NT2/D1 (cell line): ENCODE measurements around the gene INTS12.

ENCODE experiments used
- DNase-seq: peaks from one replicate; pipeline ENCODE4 v3.0.0-alpha.2; 2011; ENCODE audit warnings: low read depth, low spot score
- H3K27me3 ChIP-seq: 2 replicates; pipeline ENCODE4 v1.6.0; 2011; ENCODE audit warnings: mild to moderate bottlenecking; ENCODE audit not compliant: insufficient read length, insufficient read depth
- H3K36me3 ChIP-seq: 2 replicates; pipeline ENCODE4 v1.6.1; 2011; ENCODE audit warnings: mild to moderate bottlenecking, low read length, mixed read lengths; ENCODE audit not compliant: insufficient read depth, insufficient read length
- H3K4me1 ChIP-seq: 2 replicates; pipeline ENCODE4 v1.5.1; 2011; ENCODE audit not compliant: insufficient read depth, insufficient read length
- H3K4me3 ChIP-seq: 2 replicates; pipeline ENCODE4 v1.5.1; 2011; ENCODE audit warnings: low read depth; ENCODE audit not compliant: insufficient read length
- H3K9ac ChIP-seq: 2 replicates; pipeline ENCODE4 v1.6.0; 2011; ENCODE audit warnings: low read depth; ENCODE audit not compliant: insufficient read length
- H3K9me3 ChIP-seq: 2 replicates; pipeline ENCODE4 v1.5.1; 2011; ENCODE audit warnings: mild to moderate bottlenecking, low read length; ENCODE audit not compliant: insufficient read depth
- SUZ12 ChIP-seq: IDR thresholded peaks from 2 replicates; pipeline ENCODE4 v1.6.1; 2011; ENCODE audit not compliant: insufficient read length, insufficient read depth; ENCODE audit errors: extremely low read depth
- YY1 ChIP-seq: IDR thresholded peaks from 2 replicates; pipeline ENCODE4 v1.6.1; 2011; ENCODE audit not compliant: insufficient read length, insufficient read depth
- ZNF274 ChIP-seq: IDR thresholded peaks from 2 replicates; pipeline ENCODE4 v1.6.1; 2011; ENCODE audit warnings: mild to moderate bottlenecking, low read depth, low read length

The INTS12 gene

DNA sequence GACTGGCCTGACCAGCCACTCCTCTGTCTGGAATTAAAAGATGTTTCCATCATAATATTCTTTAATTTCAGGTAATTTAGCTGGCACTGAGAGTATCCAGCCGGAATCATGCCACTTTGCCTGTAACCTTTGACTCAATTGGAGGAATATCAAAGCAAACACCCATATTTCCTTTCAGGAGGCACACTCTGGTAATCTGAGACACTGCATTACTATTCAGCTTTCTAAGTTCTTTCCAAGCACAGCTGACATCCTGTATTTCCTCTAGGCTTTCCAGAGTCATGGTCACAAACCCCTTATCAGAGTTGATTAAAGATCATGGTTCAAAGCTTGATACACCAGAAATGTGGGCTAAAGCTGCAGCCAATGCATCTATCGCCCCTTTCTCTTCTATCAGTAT lies 29.3 kb downstream of the INTS12 start:
- H3K4me3 ChIP-seq = no peak overlapping the region
- H3K27me3 ChIP-seq = no peaks in the 10 kb centered on the region
- TF ChIP-seq ZNF274 (no peak), SUZ12 (no peak), YY1 (no peak)
- DNase-seq = no peak
- H3K9me3 ChIP-seq = no peaks in the 10 kb centered on the region
- H3K9ac ChIP-seq = no peak overlapping the region
- no peaks in the 10 kb centered on the region for H3K4me1 ChIP-seq
- H3K36me3 ChIP-seq = peaks cover 11% of the 10 kb centered on the region

DNA sequence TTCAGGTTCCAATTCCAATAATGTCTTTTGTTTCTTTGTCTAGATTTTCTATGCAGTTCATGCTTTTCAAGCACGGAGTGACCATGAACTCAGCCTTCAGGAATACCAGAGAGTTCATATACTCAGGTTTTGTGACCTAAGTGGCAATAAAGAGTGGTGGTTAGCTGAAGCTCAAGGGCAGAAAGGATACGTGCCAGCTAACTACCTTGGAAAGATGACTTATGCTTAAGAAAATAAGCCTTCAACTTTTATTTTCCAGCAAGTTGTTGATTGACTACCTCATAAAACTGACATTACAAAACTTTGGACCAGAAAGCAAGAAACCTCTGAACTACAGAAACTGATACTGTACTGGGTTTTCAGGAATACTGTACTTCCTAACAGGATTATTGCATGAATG lies 30.8 kb downstream of the INTS12 start:
- no peaks in the 10 kb centered on the region for H3K4me1 ChIP-seq
- H3K9ac ChIP-seq = no peak overlapping the region
- DNase-seq = no peak
- no peaks in the 10 kb centered on the region for H3K9me3 ChIP-seq
- no peak for TF ChIP-seq SUZ12
- no peak for TF ChIP-seq ZNF274
- no peak for TF ChIP-seq YY1
- peaks cover 7% of the 10 kb centered on the region for H3K36me3 ChIP-seq
- no peaks in the 10 kb centered on the region for H3K27me3 ChIP-seq
- H3K4me3 ChIP-seq = no peak overlapping the region

DNA sequence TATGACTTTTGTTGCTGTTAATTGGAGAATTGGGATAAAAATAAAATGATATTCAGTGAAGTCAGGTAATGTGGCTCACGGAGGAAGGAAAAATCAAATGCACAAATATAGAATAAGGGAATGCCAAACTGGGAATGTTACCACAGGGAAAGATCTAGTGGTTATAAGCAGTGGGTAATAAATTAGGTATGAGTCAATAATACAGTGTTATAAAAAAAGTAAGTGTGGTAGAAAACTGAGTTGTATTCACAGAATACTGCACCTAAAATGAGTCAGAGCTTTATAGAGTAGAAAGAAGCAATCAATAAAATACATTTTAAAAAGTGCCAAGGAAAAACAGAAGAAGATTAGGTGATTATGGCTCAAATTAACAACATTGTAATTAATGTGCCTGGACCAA lies 34.5 kb downstream of the INTS12 start:
- Histone ChIP-seq H3K27me3 (no peaks in the 10 kb centered on the region), H3K36me3 (no peaks in the 10 kb centered on the region), H3K4me1 (no peaks in the 10 kb centered on the region), H3K9ac (no peak overlapping the region), H3K9me3 (no peaks in the 10 kb centered on the region), H3K4me3 (no peak overlapping the region)
- no peak for DNase-seq
- no peak for TF ChIP-seq ZNF274
- TF ChIP-seq SUZ12 = no peak
- no peak for TF ChIP-seq YY1

DNA sequence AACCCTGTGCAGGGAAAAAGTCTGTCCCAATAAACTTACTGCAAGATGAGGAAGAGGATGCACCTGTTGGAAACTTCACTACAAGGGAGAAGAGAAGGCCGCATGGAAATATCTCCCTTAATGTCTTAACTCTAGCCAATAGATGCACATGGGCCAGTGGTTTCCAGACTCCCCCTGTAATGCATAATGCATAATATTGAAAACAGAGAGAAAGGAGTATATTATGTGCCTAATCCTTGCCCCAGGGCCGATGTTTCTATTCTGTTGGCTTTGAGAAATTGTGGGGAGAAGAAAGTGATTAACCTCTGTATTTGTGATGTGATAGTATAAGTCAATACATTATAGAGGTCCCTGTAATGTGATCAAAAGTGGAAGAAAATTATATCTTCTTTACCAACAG lies 37.2 kb downstream of the INTS12 start:
- no peak for DNase-seq
- Histone ChIP-seq H3K9me3 (no peaks in the 10 kb centered on the region), H3K4me1 (no peaks in the 10 kb centered on the region), H3K9ac (no peak overlapping the region), H3K27me3 (no peaks in the 10 kb centered on the region), H3K36me3 (no peaks in the 10 kb centered on the region), H3K4me3 (no peak overlapping the region)
- TF ChIP-seq SUZ12 (no peak), ZNF274 (no peak), YY1 (no peak)

DNA sequence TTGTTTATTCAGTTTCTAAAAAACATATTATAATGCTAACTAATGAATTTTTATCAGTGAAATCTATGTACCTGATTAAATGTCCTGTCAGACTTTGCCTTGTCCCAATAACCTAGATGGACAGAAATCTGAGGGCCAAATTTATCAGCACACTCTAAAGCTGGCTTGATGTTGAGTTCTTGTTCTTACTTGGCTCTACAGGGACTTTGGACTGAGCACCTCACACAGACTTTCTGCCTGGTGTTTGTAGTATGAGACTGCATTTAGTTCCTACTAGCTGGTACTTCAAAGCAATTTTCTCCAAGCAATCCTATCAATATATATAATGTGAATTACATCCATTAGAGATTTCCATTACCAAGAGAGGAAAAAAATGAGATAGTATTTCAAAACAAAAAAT lies 37.8 kb downstream of the INTS12 start:
- DNase-seq = no peak
- no peaks in the 10 kb centered on the region for H3K36me3 ChIP-seq
- TF ChIP-seq ZNF274 (no peak), YY1 (no peak), SUZ12 (no peak)

DNA sequence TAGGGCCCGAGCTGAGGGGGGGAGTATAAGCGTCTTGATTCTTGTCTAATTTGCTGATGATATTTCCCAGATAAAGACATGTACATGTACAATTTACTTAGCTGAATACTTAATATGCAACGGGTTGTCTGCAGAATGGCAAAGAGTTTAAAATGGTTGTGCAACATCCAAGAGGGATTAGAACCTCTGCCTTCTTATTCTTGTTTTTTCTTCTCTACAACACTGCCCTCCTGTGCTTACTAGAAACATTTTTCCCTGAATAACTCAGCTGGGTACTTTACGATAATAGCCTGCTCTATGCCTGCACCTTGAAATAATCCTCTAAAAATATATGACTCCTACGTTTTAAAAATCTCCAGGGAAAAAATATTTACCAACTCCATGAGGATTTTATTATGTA lies 41.8 kb downstream of the INTS12 start:
- no peak for DNase-seq
- Histone ChIP-seq H3K9ac (no peak overlapping the region), H3K4me1 (no peaks in the 10 kb centered on the region), H3K9me3 (no peaks in the 10 kb centered on the region), H3K36me3 (no peaks in the 10 kb centered on the region), H3K4me3 (no peak overlapping the region), H3K27me3 (no peaks in the 10 kb centered on the region)
- TF ChIP-seq ZNF274 = no peak
- TF ChIP-seq SUZ12 = no peak
- TF ChIP-seq YY1 = no peak

More for the DNA sequence above, 37.8 kb downstream of the INTS12 start:
- Histone ChIP-seq H3K4me1 (no peaks in the 10 kb centered on the region), H3K27me3 (no peaks in the 10 kb centered on the region), H3K9me3 (no peaks in the 10 kb centered on the region), H3K4me3 (no peak overlapping the region), H3K9ac (no peak overlapping the region)

DNA sequence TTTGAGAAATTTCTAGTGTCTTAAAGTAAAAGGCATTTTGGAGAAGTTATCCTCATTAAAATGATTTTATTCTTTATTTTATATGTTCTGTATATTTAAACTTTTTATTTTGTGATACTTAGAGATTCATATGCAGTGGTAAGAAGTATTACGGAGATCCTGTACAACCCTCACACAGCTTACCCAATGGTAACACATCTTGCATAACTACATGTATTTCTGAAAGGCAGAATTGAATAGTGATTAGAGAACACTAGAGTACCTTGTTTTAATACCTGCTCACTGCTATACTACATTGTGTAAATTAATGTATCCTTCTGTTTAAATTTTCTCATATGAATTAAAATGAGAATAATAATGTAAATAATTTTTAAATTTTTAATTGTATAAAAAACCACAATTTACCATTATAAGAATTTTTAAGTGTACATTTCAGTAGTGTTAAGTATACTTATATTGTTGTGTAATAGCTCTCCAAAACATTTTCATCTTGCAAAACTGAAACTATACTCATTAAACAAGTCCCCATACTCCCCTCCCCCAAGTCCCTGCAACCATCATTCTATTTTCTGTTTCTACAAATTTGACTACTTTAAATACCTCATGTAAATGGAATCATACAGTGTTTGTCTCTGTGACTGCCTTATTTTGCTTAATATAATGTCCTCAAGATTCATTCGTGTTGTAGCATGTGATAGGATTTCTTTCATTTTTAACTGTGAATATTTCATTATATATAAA lies 45.4 kb downstream of the INTS12 start:
- Histone ChIP-seq H3K27me3 (no peaks in the 10 kb centered on the region), H3K4me3 (no peak overlapping the region), H3K9me3 (no peaks in the 10 kb centered on the region), H3K36me3 (no peaks in the 10 kb centered on the region), H3K9ac (no peak overlapping the region), H3K4me1 (no peaks in the 10 kb centered on the region)
- DNase-seq = no peak
- TF ChIP-seq SUZ12 (no peak), YY1 (no peak), ZNF274 (no peak)
